GM10266 (cell line): Measurements from ENCODE around the gene CKAP2L.
"Not testable (repeated sequence)": the region's sequence is repeated elsewhere in the genome, so short reads cannot be mapped to it uniquely, and the experiment has no call there.

ENCODE experiments used
- DNase-seq: peaks from one replicate; pipeline ENCODE4 v3.0.0; 2012; ENCODE audit errors: extremely low spot score
- CTCF ChIP-seq: IDR thresholded peaks from 2 replicates; pipeline ENCODE4 v1.5.1; 2012; ENCODE audit warnings: mild to moderate bottlenecking, low read depth; ENCODE audit not compliant: control insufficient read depth, insufficient read depth; ENCODE audit errors: missing control alignments

The CKAP2L gene

GRCh38 chr2:112712903-112713584, 51.4 kb downstream of the CKAP2L start:
- TF ChIP-seq CTCF: no peak
- no peak for DNase-seq

GRCh38 chr2:112712465-112712864, 51.9 kb downstream of the CKAP2L start:
- no peak for DNase-seq
- TF ChIP-seq CTCF: no peak

- TF ChIP-seq CTCF: no peak
- DNase-seq: no peak
These were observed 53.3 kb downstream of the CKAP2L start for GRCh38 chr2:112710956-112711750.

GRCh38 chr2:112709703-112710102, 54.7 kb downstream of the CKAP2L start:
- no peak for DNase-seq
- no peak for TF ChIP-seq CTCF

GRCh38 chr2:112708968-112709367, 55.4 kb downstream of the CKAP2L start:
- DNase-seq: no peak
- no peak for TF ChIP-seq CTCF

- DNase-seq: not testable (repeated sequence)
These were observed 57.5 kb downstream of the CKAP2L start for GRCh38 chr2:112706947-112707346.

- DNase-seq: no peak
- no peak for TF ChIP-seq CTCF
These were observed 58.2 kb downstream of the CKAP2L start for GRCh38 chr2:112706170-112706664.
